Tibial nerve (tissue), 4 donors: ENCODE measurements around the gene PARD3B. TPM values are rescaled to one million over a fixed set of nuclear protein-coding genes. Genes with fewer than 3 reads are reported as not detected.

ENCODE experiments used
- DNase-seq, 2 donors: peaks; one replicate each; pipeline ENCODE4 v3.0.0-alpha.2; 2019; ENCODE audit warnings: low spot score in 2 of 2
- H3K27ac ChIP-seq, 4 donors: fragments of 200-600 bp; sonication (generic) in 3 of 4; one replicate each; pipeline ENCODE4 v1.5.1; 2017 to 2019; ENCODE audit warnings: mild to moderate bottlenecking in 1 of 4
- H3K27me3 ChIP-seq, 2 donors: fragments of 200-600 bp; sonication (generic) in 1 of 2; one replicate each; pipeline versions ENCODE4 v1.5.1 to v1.6.0; 2017 to 2019
- H3K36me3 ChIP-seq, 3 donors: fragments of 200-600 bp; sonication (generic); one replicate each; pipeline ENCODE4 v1.5.1; 2018 to 2019
- H3K4me1 ChIP-seq, 4 donors: fragments of 200-600 bp; sonication (generic) in 3 of 4; one replicate each; pipeline ENCODE4 v1.5.1; 2017 to 2019
- H3K4me3 ChIP-seq, 4 donors: fragments of 200-600 bp; sonication (generic) in 3 of 4; one replicate each; pipeline ENCODE4 v1.5.1; 2017 to 2019; ENCODE audit warnings: mild to moderate bottlenecking in 1 of 4, moderate library complexity in 1 of 4
- H3K9me3 ChIP-seq, 4 donors: fragments of 200-600 bp; sonication (generic) in 3 of 4; one replicate each; pipeline ENCODE4 v1.5.1; 2017 to 2019
- EP300 ChIP-seq, 2 donors: sonication (generic); formaldehyde crosslinking; IDR thresholded peaks; one replicate each; pipeline ENCODE4 v1.6.1; 2017; ENCODE audit warnings: antibody characterized with exemption in 2 of 2, mild to moderate bottlenecking in 1 of 2
- POLR2A ChIP-seq, 2 donors: fragments of 450-650 bp; IDR thresholded peaks; one replicate each; pipeline ENCODE4 v1.6.1; 2017; ENCODE audit warnings: antibody characterized with exemption in 2 of 2, mild to moderate bottlenecking in 2 of 2, moderate library complexity in 2 of 2
- WGBS, 2 donors: methylation state at CpG; one replicate each; pipeline ENCODE4 v1.1.5; 2018; 5-methylcytosine and 5-hydroxymethylcytosine counted together
- total RNA-seq, 4 donors: library from RNA; depleted of rRNA; stranded (reverse); fragments of >200 nt; gene quantifications; one replicate each; pipeline ENCODE4 v1.1.0, GENCODE V29; 2016
- TF ChIP-seq, protein P1 (sequence below), 5 experiments: fragments of 200-600 bp in 3 of 5; fragments of 450-650 bp in 2 of 5; sonication (generic) in 3 of 5; IDR thresholded peaks; one replicate each; pipeline ENCODE4 v1.5.1; 2016 to 2019; ENCODE audit warnings: antibody characterized with exemption in 5 of 5, mild to moderate bottlenecking in 3 of 5, moderate library complexity in 2 of 5

Gene PARD3B
- total RNA-seq, 4 donors from 2014 or later = 47.4 to 101 (median 64.8) TPM

DNA sequence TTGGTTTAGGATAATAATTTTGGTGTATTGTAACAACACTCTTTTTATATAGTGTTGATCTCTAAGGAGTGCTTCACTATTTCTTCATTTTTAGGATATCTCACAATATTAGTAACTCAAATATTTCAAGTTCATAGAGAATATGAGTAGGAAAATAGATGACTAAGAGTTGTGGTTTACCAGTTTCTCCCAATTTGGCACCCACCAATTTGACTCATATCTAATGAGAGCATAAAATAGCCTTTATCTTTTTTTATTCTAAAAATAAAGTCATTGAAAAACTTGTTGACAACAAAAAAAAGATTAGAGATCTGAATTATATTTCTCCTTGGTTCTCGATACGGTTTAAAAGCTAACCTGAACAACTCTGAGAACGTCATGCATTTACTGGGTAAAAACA is 204.0 kb downstream of the PARD3B start:
- DNase-seq = no peak
- Histone ChIP-seq H3K4me3 (no peak overlapping the region), H3K9me3 (peaks cover 0 to 7% (median 2%) of the 10 kb centered on the region in 4 donors), H3K4me1 (peaks cover 0 to 6% (median 3%) of the 10 kb centered on the region in 4 donors), H3K36me3 (peaks cover 0 to 3% (median 0%) of the 10 kb centered on the region in 3 donors), H3K27me3 (no peaks in the 10 kb centered on the region), H3K27ac (peak overlapping the region in 1 of 4 donors; percentile 49)
- no peak for TF ChIP-seq POLR2A (IDR thresholded peaks at IDR 0.05)
- TF ChIP-seq, protein P1, sequence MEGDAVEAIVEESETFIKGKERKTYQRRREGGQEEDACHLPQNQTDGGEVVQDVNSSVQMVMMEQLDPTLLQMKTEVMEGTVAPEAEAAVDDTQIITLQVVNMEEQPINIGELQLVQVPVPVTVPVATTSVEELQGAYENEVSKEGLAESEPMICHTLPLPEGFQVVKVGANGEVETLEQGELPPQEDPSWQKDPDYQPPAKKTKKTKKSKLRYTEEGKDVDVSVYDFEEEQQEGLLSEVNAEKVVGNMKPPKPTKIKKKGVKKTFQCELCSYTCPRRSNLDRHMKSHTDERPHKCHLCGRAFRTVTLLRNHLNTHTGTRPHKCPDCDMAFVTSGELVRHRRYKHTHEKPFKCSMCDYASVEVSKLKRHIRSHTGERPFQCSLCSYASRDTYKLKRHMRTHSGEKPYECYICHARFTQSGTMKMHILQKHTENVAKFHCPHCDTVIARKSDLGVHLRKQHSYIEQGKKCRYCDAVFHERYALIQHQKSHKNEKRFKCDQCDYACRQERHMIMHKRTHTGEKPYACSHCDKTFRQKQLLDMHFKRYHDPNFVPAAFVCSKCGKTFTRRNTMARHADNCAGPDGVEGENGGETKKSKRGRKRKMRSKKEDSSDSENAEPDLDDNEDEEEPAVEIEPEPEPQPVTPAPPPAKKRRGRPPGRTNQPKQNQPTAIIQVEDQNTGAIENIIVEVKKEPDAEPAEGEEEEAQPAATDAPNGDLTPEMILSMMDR (IDR thresholded peaks at IDR 0.05) = no peak
- no peak for TF ChIP-seq EP300 (IDR thresholded peaks at IDR 0.05)
- WGBS, 2 donors = 51 to 55% methylated on average over 3 of the region's 3 CpGs

DNA sequence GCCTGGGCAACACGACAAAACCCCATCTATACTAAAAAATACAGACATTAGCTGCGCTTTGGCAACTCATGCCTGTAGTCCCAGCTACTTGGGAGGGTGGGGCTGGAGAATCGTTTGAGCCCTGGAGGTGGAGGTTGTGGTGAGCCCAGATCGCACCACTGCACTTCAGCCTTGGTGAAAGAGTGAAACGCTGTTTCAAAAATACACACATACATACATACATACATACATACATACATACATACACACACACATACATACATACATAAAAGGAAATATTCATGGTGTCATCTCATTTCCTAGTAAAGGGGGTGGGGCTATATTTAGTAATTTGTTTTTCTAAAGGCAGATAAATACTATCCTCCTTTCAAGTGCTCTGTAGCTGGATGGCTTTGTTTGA is 205.1 kb downstream of the PARD3B start:
- H3K4me1 ChIP-seq = peaks cover 0 to 6% (median 3%) of the 10 kb centered on the region in 4 donors
- peaks cover 0 to 7% (median 0%) of the 10 kb centered on the region in 4 donors for H3K9me3 ChIP-seq
- no peaks in the 10 kb centered on the region for H3K27me3 ChIP-seq
- peak overlapping the region in 1 of 4 donors; percentile 34 for H3K27ac ChIP-seq
- no peak for TF ChIP-seq POLR2A (IDR thresholded peaks at IDR 0.05)
- TF ChIP-seq, protein P1 (IDR thresholded peaks at IDR 0.05) = no peak
- no peak overlapping the region for H3K4me3 ChIP-seq
- peaks cover 0 to 2% (median 0%) of the 10 kb centered on the region in 3 donors for H3K36me3 ChIP-seq
- 86 to 90% methylated on average over 5 of the region's 5 CpGs for WGBS, 2 donors
- no peak for DNase-seq

DNA sequence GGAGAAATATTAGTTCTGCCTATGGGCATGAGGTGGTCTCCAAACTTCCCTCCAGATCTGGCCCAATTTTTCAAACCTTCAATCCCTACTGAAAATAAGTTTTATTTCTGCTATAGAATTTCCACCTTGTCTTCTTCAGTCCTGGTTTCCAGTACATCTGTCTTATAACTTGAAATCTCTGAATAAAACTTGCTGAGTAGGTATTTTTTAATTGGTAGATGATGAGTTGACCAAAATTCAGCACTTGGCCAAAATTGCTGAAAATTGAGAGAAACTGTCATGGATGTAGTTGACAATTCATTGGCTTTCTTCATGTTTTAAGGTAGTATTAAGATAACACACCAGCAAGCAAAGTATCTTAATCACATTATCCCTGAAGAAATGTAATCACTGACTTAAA is 206.2 kb downstream of the PARD3B start:
- no peaks in the 10 kb centered on the region for H3K27me3 ChIP-seq
- no peak overlapping the region for H3K27ac ChIP-seq
- H3K4me3 ChIP-seq = no peak overlapping the region
- no peaks in the 10 kb centered on the region for H3K36me3 ChIP-seq
- peaks cover 0 to 6% (median 3%) of the 10 kb centered on the region in 4 donors for H3K4me1 ChIP-seq
- no peak for TF ChIP-seq EP300 (IDR thresholded peaks at IDR 0.05)
- TF ChIP-seq POLR2A (IDR thresholded peaks at IDR 0.05) = no peak
- TF ChIP-seq, protein P1 (IDR thresholded peaks at IDR 0.05) = no peak
- DNase-seq = no peak
- peaks cover 0 to 7% (median 0%) of the 10 kb centered on the region in 4 donors for H3K9me3 ChIP-seq

DNA sequence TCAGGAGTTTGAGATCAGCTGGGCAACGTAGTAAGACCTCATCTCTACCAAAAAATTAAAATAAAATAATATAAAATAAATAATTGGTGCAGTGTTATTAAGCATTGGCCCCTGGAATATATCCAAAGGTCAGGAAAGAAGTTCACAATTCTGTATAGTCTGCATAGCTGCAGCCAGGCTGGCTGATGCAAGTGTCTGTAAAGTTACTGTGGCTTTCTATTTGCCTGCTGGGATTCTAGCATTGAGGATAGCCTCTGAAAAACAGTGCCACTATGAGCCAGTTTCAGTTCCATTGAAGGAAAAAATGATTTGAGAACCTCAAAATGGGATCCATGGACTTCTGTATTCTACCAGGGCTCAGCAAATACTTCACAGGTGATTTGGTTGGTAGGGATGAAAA is 208.6 kb downstream of the PARD3B start:
- 74 to 76% methylated on average over 1 of the region's 1 CpG for WGBS, 2 donors
- Histone ChIP-seq H3K36me3 (no peaks in the 10 kb centered on the region), H3K4me3 (no peak overlapping the region), H3K27me3 (no peaks in the 10 kb centered on the region), H3K9me3 (no peaks in the 10 kb centered on the region), H3K27ac (peak overlapping the region in 1 of 4 donors; percentile 18), H3K4me1 (peaks cover 0 to 6% (median 0%) of the 10 kb centered on the region in 4 donors)
- TF ChIP-seq, protein P1 (IDR thresholded peaks at IDR 0.05) = no peak
- TF ChIP-seq EP300 (IDR thresholded peaks at IDR 0.05) = no peak
- TF ChIP-seq POLR2A (IDR thresholded peaks at IDR 0.05) = no peak
- DNase-seq = no peak

DNA sequence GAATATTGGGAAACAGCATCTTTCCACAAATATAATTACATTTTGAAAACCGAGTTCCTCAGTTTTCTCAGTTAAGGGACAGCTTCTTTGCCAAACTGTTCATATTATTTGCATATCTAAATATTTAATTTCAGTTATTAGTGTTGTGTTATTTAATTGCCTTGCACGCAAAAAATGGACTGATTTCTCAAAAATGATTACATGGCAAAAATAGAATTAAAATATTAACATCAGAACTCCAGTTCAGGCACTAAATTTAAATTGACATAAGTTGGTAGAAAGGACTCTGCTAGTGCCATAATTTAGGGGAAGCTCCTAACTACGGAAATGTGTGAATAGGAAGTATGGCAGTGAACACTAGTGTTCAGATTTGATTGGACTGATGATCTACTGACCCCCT is 209.6 kb downstream of the PARD3B start:
- TF ChIP-seq, protein P1 (IDR thresholded peaks at IDR 0.05) = no peak
- no peak for TF ChIP-seq POLR2A (IDR thresholded peaks at IDR 0.05)
- no peak for TF ChIP-seq EP300 (IDR thresholded peaks at IDR 0.05)
- 96% methylated on average over 3 of the region's 3 CpGs for WGBS, 2 donors
- DNase-seq = no peak
- H3K4me3 ChIP-seq = no peak overlapping the region
- H3K27me3 ChIP-seq = no peaks in the 10 kb centered on the region
- no peak overlapping the region for H3K27ac ChIP-seq
- no peaks in the 10 kb centered on the region for H3K4me1 ChIP-seq
- no peaks in the 10 kb centered on the region for H3K9me3 ChIP-seq
- H3K36me3 ChIP-seq = no peaks in the 10 kb centered on the region
